ENCODE data around the gene VSNL1. TPM values are rescaled to one million over a fixed set of nuclear protein-coding genes. Genes with fewer than 3 reads are reported as not detected.

Gene VSNL1
- total RNA-seq, 1 donor from 2014 or later: 19.6 TPM

GRCh38 chr2:17520761-17521160 lies 19.7 kb upstream of the VSNL1 start:
- no peak for DNase-seq (ENCODE audit: low spot score)
- peaks cover 10% of the 10 kb centered on the region for H3K4me1 Mint-ChIP-seq (ENCODE audit: unreplicated experiment)
- H3K36me3 Mint-ChIP-seq (ENCODE audit: low read depth, unreplicated experiment): no peaks in the 10 kb centered on the region
- no peak overlapping the region for H3K4me3 Mint-ChIP-seq (ENCODE audit: unreplicated experiment)
- TF ChIP-seq, protein P1, sequence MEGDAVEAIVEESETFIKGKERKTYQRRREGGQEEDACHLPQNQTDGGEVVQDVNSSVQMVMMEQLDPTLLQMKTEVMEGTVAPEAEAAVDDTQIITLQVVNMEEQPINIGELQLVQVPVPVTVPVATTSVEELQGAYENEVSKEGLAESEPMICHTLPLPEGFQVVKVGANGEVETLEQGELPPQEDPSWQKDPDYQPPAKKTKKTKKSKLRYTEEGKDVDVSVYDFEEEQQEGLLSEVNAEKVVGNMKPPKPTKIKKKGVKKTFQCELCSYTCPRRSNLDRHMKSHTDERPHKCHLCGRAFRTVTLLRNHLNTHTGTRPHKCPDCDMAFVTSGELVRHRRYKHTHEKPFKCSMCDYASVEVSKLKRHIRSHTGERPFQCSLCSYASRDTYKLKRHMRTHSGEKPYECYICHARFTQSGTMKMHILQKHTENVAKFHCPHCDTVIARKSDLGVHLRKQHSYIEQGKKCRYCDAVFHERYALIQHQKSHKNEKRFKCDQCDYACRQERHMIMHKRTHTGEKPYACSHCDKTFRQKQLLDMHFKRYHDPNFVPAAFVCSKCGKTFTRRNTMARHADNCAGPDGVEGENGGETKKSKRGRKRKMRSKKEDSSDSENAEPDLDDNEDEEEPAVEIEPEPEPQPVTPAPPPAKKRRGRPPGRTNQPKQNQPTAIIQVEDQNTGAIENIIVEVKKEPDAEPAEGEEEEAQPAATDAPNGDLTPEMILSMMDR (IDR thresholded peaks at IDR 0.05; ENCODE audit: unreplicated experiment): no peak
- no peak overlapping the region for H3K27ac Mint-ChIP-seq (ENCODE audit: unreplicated experiment)
- H3K9me3 Mint-ChIP-seq (ENCODE audit: unreplicated experiment): no peaks in the 10 kb centered on the region
- H3K27me3 Mint-ChIP-seq (ENCODE audit: unreplicated experiment): no peaks in the 10 kb centered on the region

- Mint-ChIP-seq H3K27me3 (ENCODE audit: unreplicated experiment) (no peaks in the 10 kb centered on the region), H3K9me3 (ENCODE audit: unreplicated experiment) (no peaks in the 10 kb centered on the region), H3K27ac (ENCODE audit: unreplicated experiment) (no peak overlapping the region), H3K36me3 (ENCODE audit: low read depth, unreplicated experiment) (no peaks in the 10 kb centered on the region), H3K4me1 (ENCODE audit: unreplicated experiment) (peaks cover 10% of the 10 kb centered on the region), H3K4me3 (ENCODE audit: unreplicated experiment) (no peak overlapping the region)
- TF ChIP-seq, protein P1 (IDR thresholded peaks at IDR 0.05; ENCODE audit: unreplicated experiment): no peak
- no peak for DNase-seq (ENCODE audit: low spot score)
These were observed 18.9 kb upstream of the VSNL1 start for GRCh38 chr2:17521621-17522020.

DNA sequence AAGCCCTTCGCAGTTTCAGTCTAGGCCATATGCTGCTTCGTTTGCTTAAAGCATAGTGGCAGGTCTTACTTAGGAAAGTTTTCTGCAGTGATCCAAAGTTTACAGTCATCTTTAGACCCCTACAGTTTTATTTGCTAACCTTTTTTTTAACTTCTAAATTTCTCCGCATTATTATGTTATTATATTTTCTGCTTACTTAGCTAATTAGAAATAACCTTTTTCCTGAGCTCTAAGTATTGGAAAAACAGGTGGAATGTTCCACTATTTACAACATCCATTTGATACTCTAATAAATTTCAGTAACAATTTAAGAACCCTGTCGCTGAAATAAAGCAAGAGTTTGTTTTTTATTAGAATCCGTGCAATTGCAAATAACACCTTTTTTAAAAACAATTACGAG lies 18.2 kb upstream of the VSNL1 start:
- peaks cover 10% of the 10 kb centered on the region for H3K4me1 Mint-ChIP-seq (ENCODE audit: unreplicated experiment)
- H3K9me3 Mint-ChIP-seq (ENCODE audit: unreplicated experiment): no peaks in the 10 kb centered on the region
- H3K36me3 Mint-ChIP-seq (ENCODE audit: low read depth, unreplicated experiment): no peaks in the 10 kb centered on the region
- no peaks in the 10 kb centered on the region for H3K27me3 Mint-ChIP-seq (ENCODE audit: unreplicated experiment)
- H3K27ac Mint-ChIP-seq (ENCODE audit: unreplicated experiment): no peak overlapping the region
- TF ChIP-seq, protein P1 (IDR thresholded peaks at IDR 0.05; ENCODE audit: unreplicated experiment): no peak
- DNase-seq (ENCODE audit: low spot score): no peak
- H3K4me3 Mint-ChIP-seq (ENCODE audit: unreplicated experiment): no peak overlapping the region

GRCh38 chr2:17529771-17530170 lies 10.7 kb upstream of the VSNL1 start:
- no peak overlapping the region for H3K27ac Mint-ChIP-seq (ENCODE audit: unreplicated experiment)
- TF ChIP-seq, protein P1 (IDR thresholded peaks at IDR 0.05; ENCODE audit: unreplicated experiment): no peak
- no peaks in the 10 kb centered on the region for H3K9me3 Mint-ChIP-seq (ENCODE audit: unreplicated experiment)
- no peak for DNase-seq (ENCODE audit: low spot score)
- H3K4me3 Mint-ChIP-seq (ENCODE audit: unreplicated experiment): no peak overlapping the region
- no peaks in the 10 kb centered on the region for H3K4me1 Mint-ChIP-seq (ENCODE audit: unreplicated experiment)
- H3K36me3 Mint-ChIP-seq (ENCODE audit: low read depth, unreplicated experiment): no peaks in the 10 kb centered on the region
- H3K27me3 Mint-ChIP-seq (ENCODE audit: unreplicated experiment): peaks cover 2% of the 10 kb centered on the region

DNA sequence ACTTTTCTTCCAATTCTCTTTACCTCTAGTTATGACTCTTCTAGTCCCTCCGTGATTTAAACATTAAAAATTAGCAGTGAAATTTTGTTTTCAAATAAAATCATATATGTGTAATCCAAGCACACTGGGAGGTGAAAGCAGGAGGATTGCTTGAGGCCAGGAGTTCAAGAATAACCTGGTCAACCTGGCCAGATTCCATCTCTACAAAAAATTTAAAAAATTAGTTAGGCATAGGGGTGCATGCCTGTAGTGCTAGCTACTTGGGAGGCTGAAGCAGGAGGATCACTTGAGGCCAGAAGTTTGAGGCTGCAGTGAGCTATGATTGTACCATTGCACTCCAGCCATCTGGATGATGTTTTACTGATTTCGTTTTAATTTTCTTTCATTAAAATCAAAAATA lies 7.0 kb upstream of the VSNL1 start:
- Mint-ChIP-seq H3K9me3 (ENCODE audit: unreplicated experiment) (no peaks in the 10 kb centered on the region), H3K4me3 (ENCODE audit: unreplicated experiment) (no peak overlapping the region), H3K4me1 (ENCODE audit: unreplicated experiment) (peaks cover 3% of the 10 kb centered on the region), H3K27me3 (ENCODE audit: unreplicated experiment) (peaks cover under 1% of the 10 kb centered on the region), H3K36me3 (ENCODE audit: low read depth, unreplicated experiment) (no peaks in the 10 kb centered on the region), H3K27ac (ENCODE audit: unreplicated experiment) (no peak overlapping the region)
- TF ChIP-seq, protein P1 (IDR thresholded peaks at IDR 0.05; ENCODE audit: unreplicated experiment): no peak
- no peak for DNase-seq (ENCODE audit: low spot score)
